Endothelial cell of umbilical vein (primary cell): Measurements from ENCODE around the gene NAA20. TPM values are rescaled to one million over a fixed set of nuclear protein-coding genes. Genes with fewer than 3 reads are reported as not detected.

ENCODE experiments used
- BruUV-seq: library from RNA; stranded (reverse); fragments of 400-500 nt; replicated peaks from 2 replicates; lab custom pipeline; 2021; lab: Mats Ljungman, UMichigan
- CTCF ChIA-PET: fragments of 300-600, 350-600 bp; sonication (Branson Sonifier 250); formaldehyde crosslinking; loops from one replicate; lab custom pipeline; 2021; ENCODE audit warnings: antibody characterized with exemption, inconsistent platforms; lab: Charles Lee
- POLR2A ChIA-PET: fragments of 300-600, 350-600 bp; sonication (Branson Sonifier 250); formaldehyde crosslinking; loops from one replicate; lab custom pipeline; 2021; ENCODE audit warnings: antibody characterized with exemption, inconsistent platforms; lab: Charles Lee
- DNase-seq: peaks from one replicate; pipeline ENCODE4 v3.0.0-alpha.2; 2011; ENCODE audit warnings: low read depth, low spot score
- FAIRE-seq: peaks from 2 replicates; lab custom pipeline; 2011; peaks lifted over from hg19 to GRCh38; lab: Jason Lieb, UNC
- H2AFZ ChIP-seq: 2 replicates; pipeline ENCODE4 v1.6.0; 2012; ENCODE audit warnings: low read depth, low read length, control low read depth, inconsistent platforms
- H3K27ac ChIP-seq: 2 replicates; pipeline ENCODE4 v1.5.1; 2011; ENCODE audit warnings: low read depth, mild to moderate bottlenecking, control low read depth, low read length, moderate library complexity; ENCODE audit not compliant: insufficient read depth
- H3K27me3 ChIP-seq, 2 experiments: 2 replicates each; pipeline versions ENCODE4 v1.6.0 to v1.6.1; 2011; ENCODE audit warnings: low read length in 2 of 2, mixed read lengths in 1 of 2; ENCODE audit not compliant: control insufficient read depth in 2 of 2, insufficient read depth in 2 of 2
- H3K36me3 ChIP-seq, 2 experiments: 2 replicates in 1 of 2; 3 replicates in 1 of 2; pipeline ENCODE4 v1.5.1; 2011; ENCODE audit warnings: low read length in 2 of 2, mild to moderate bottlenecking in 1 of 2, moderate library complexity in 1 of 2; ENCODE audit not compliant: control insufficient read depth in 2 of 2, insufficient read depth in 2 of 2; ENCODE audit errors: extremely low read depth in 1 of 2
- H3K4me1 ChIP-seq: 3 replicates; pipeline ENCODE4 v1.5.1; 2011; ENCODE audit warnings: mild to moderate bottlenecking, low read length; ENCODE audit not compliant: control insufficient read depth, insufficient read depth; ENCODE audit errors: extremely low read depth
- H3K4me2 ChIP-seq: 2 replicates; pipeline ENCODE4 v1.6.1; 2011; ENCODE audit warnings: low read length, control low read depth, mixed read lengths; ENCODE audit not compliant: insufficient read depth
- H3K4me3 ChIP-seq, 3 experiments: fragments of 200-600 bp in 1 of 3; sonication (generic), shearing (Covaris generic) in 1 of 3; replicated peaks in 1 of 3; 2 replicates each; pipeline ENCODE4 v1.5.1; 2011 to 2016; ENCODE audit warnings: control low read depth in 3 of 3, low read length in 3 of 3, mild to moderate bottlenecking in 2 of 3, inconsistent platforms in 1 of 3, low read depth in 1 of 3, moderate library complexity in 1 of 3; ENCODE audit not compliant: insufficient read depth in 1 of 3
- H3K79me2 ChIP-seq: 2 replicates; pipeline ENCODE4 v1.6.0; 2012; ENCODE audit warnings: low read length, inconsistent platforms; ENCODE audit not compliant: control insufficient read depth, insufficient read depth
- H3K9ac ChIP-seq: replicated peaks from 2 replicates; pipeline ENCODE3; 2011; ENCODE audit warnings: low read length, control low read depth; ENCODE audit not compliant: insufficient read depth; ENCODE audit errors: extremely low read depth
- H3K9me1 ChIP-seq: replicated peaks from 3 replicates; pipeline ENCODE4 v1.6.0; 2011; ENCODE audit warnings: mild to moderate bottlenecking, low read length; ENCODE audit not compliant: control insufficient read depth, insufficient read depth; ENCODE audit errors: extremely low read depth
- H3K9me3 ChIP-seq: replicated peaks from 2 replicates; pipeline ENCODE4 v1.5.1; 2012; ENCODE audit warnings: low read length, inconsistent platforms; ENCODE audit not compliant: control insufficient read depth, insufficient read depth
- H4K20me1 ChIP-seq: replicated peaks from 2 replicates; pipeline ENCODE3; 2011; ENCODE audit warnings: mild to moderate bottlenecking, low read length; ENCODE audit not compliant: control insufficient read depth, insufficient read depth; ENCODE audit errors: extremely low read depth
- CTCF ChIP-seq, 2 donors: IDR thresholded peaks; 1 replicate in 1 of 2; 2 replicates in 1 of 2; pipeline ENCODE4 v1.5.1; 2011; ENCODE audit warnings: low read length in 2 of 2, mild to moderate bottlenecking in 2 of 2, moderate library complexity in 2 of 2, control low read depth in 1 of 2, inconsistent platforms in 1 of 2, low read depth in 1 of 2; ENCODE audit not compliant: insufficient read depth in 1 of 2; ENCODE audit errors: extremely low read depth in 1 of 2
- EZH2 ChIP-seq: IDR thresholded peaks from 2 replicates; pipeline ENCODE4 v1.6.1; 2012; ENCODE audit warnings: borderline replicate concordance, low read depth, mild to moderate bottlenecking, moderate library complexity, low read length, inconsistent platforms; ENCODE audit not compliant: severe bottlenecking
- FOS ChIP-seq: IDR thresholded peaks from 2 replicates; pipeline ENCODE4 v1.6.1; 2011; ENCODE audit warnings: mild to moderate bottlenecking, low read length, moderate library complexity, borderline replicate concordance; ENCODE audit not compliant: insufficient read depth
- GATA2 ChIP-seq: IDR thresholded peaks from 2 replicates; pipeline ENCODE4 v1.7.0; 2011; ENCODE audit warnings: low read depth, mild to moderate bottlenecking, moderate library complexity, mixed read lengths, low read length; ENCODE audit not compliant: insufficient read length, insufficient read depth
- JUN ChIP-seq: IDR thresholded peaks from 2 replicates; pipeline ENCODE4 v1.6.1; 2011; ENCODE audit warnings: borderline replicate concordance, low read depth; ENCODE audit not compliant: insufficient read length, insufficient read depth
- MAX ChIP-seq: IDR thresholded peaks from 2 replicates; pipeline ENCODE4 v1.6.1; 2011; ENCODE audit not compliant: insufficient read depth, insufficient read length
- MYC ChIP-seq: IDR thresholded peaks from one replicate; pipeline ENCODE4 v1.6.1; 2011; ENCODE audit warnings: mild to moderate bottlenecking, low read depth, low read length
- POLR2A ChIP-seq: IDR thresholded peaks from 2 replicates; pipeline ENCODE4 v1.6.1; 2012; ENCODE audit warnings: low read depth, mild to moderate bottlenecking, control low read depth, low read length
- POLR2AphosphoS5 ChIP-seq: IDR thresholded peaks from 2 replicates; pipeline ENCODE4 v1.6.1; 2012; ENCODE audit warnings: low read depth, mild to moderate bottlenecking, control low read depth, low read length, moderate library complexity; ENCODE audit not compliant: insufficient read depth
- dilution Hi-C: fragments of 300-500 bp; cut with MboI; formaldehyde crosslinking; loops from one replicate; pipeline ENCODE4 v1.15.0; 2019; ENCODE audit warnings: low sequenced_read_pairs; ENCODE audit not compliant: extremely low pct_ligation_motif_present
- intact Hi-C: fragments of 100-400 bp; cut with micrococcal nuclease; formaldehyde crosslinking; loops from one replicate; pipeline ENCODE4 v1.10.0; 2022
- polyA plus RNA-seq, 4 experiments: library from polyadenylated mRNA; depleted of rRNA in 3 of 4; stranded (reverse) in 3 of 4; unstranded in 1 of 4; fragments of >200 nt; gene quantifications; 2 replicates each; pipeline versions ENCODE4 v1.2.1 to v1.2.3, GENCODE V29; 2011 to 2012; ENCODE audit warnings: missing spikeins in 1 of 4
- total RNA-seq: library from RNA; stranded (reverse); gene quantifications from 2 replicates; pipeline ENCODE4 v1.2.3, GENCODE V29; 2021

Gene NAA20
- total and polyA plus RNA-seq, 2 donors (not counting 3 experiments of a cell fraction or from before 2014, with no cell fraction given): 48.6 to 77.3 TPM

GRCh38 chr20:20019123-20019522 lies 2.0 kb downstream of the NAA20 start:
- H3K4me2 ChIP-seq: no peak overlapping the region
- FAIRE-seq: no peak

More at GRCh38 chr20:20019123-20019522, 2.0 kb downstream of the NAA20 start:
- Histone ChIP-seq H3K9me3 (no peaks in the 10 kb centered on the region), H3K9ac (no peak overlapping the region), H3K79me2 (peaks cover 68% of the 10 kb centered on the region), H3K4me1 (peaks cover 13% of the 10 kb centered on the region), H3K4me3 (no peak overlapping the region), H4K20me1 (peaks cover 2% of the 10 kb centered on the region), H2AFZ (no peak overlapping the region), H3K27ac (no peak overlapping the region), H3K36me3 (peaks cover 0 to 5% of the 10 kb centered on the region in 2 experiments), H3K9me1 (no peaks in the 10 kb centered on the region), H3K27me3 (no peaks in the 10 kb centered on the region)
- dilution Hi-C loops: no loop called here
- ChIA-PET CTCF (no interaction called here), POLR2A (no interaction called here)
- intact Hi-C loops: no loop called here
- no TSS peak for BruUV-seq
- no peak for DNase-seq
- no peak for TF ChIP-seq POLR2AphosphoS5
- TF ChIP-seq JUN: no peak
- TF ChIP-seq POLR2A: no peak
- no peak for TF ChIP-seq CTCF (IDR thresholded peaks at IDR 0.05; ENCODE audit: extremely low read depth in 1 of 2, insufficient read depth in 1 of 2, low read depth in 1 of 2, low read length in 2 of 2)
- no peak for TF ChIP-seq MYC
- no peak for TF ChIP-seq FOS
- TF ChIP-seq MAX: no peak
- TF ChIP-seq EZH2: no peak
- TF ChIP-seq GATA2: no peak
